Measurements from ENCODE around the gene PPEF2. TPM values are rescaled to one million over a fixed set of nuclear protein-coding genes. Genes with fewer than 3 reads are reported as not detected.

The PPEF2 gene
- total and polyA plus RNA-seq, 2 experiments from 2014 or later, result not detected

GRCh38 chr4:75939890-75940691 lies 37.8 kb upstream of the PPEF2 start:
- Histone ChIP-seq H3K36me3 (ENCODE audit: insufficient read depth) (no peaks in the 10 kb centered on the region), H2AFZ (peak overlapping the region; percentile 99), H3K4me2 (peak overlapping the region; percentile 96), H3K4me1 (ENCODE audit: insufficient read depth) (peaks cover 20% of the 10 kb centered on the region; the same call in 1 of the 2 replicates), H3K27me3 (ENCODE audit: insufficient read depth) (no peaks in the 10 kb centered on the region), H3K9me2 (ENCODE audit: insufficient read depth) (no peaks in the 10 kb centered on the region), H4K20me1 (replicated peaks; ENCODE audit: insufficient read depth) (no peaks in the 10 kb centered on the region; the same call in 1 of the 2 replicates), H3K4me3 (peak overlapping the region; percentile 93), H3F3A (replicated peaks; ENCODE audit: low read depth) (peaks cover 13% of the 10 kb centered on the region; the same call in 1 of the 2 replicates), H3K27ac (ENCODE audit: low read depth) (no peak overlapping the region), H3K79me2 (replicated peaks; ENCODE audit: insufficient read depth) (no peaks in the 10 kb centered on the region)
- peak; percentile 75 for ATAC-seq
- peak; percentile 84 for DNase-seq (ENCODE audit: low spot score)
- Mint-ChIP-seq H3K36me3 (ENCODE audit: low read depth) (0 out of 3 replicates have a peak, but pooled peaks cover 3% of the 10 kb centered on the region), H3K9me3 (no peaks in the 10 kb centered on the region), H3K4me1 (peaks cover 24% of the 10 kb centered on the region), H3K27ac (no peak overlapping the region), H3K27me3 (ENCODE audit: insufficient read depth, low read depth, poor library complexity) (peaks cover 12% of the 10 kb centered on the region), H3K4me3 (peak overlapping the region; percentile 92)
- TF ChIP-seq POLR2AphosphoS5 (IDR thresholded peaks at IDR 0.05; ENCODE audit: low read depth), result peak; percentile 79
- no peak for TF ChIP-seq EZH2 (IDR thresholded peaks at IDR 0.05; ENCODE audit: low read depth, unreplicated experiment)
- TF ChIP-seq ZNF114 (CRISPR knock-in tag; IDR thresholded peaks at IDR 0.05), result no peak
- no peak for TF ChIP-seq CTCF (conservative IDR thresholded peaks at IDR 0.05; ENCODE audit: low read depth in 2 of 2)

GRCh38 chr4:75935628-75936027 lies 33.4 kb upstream of the PPEF2 start:
- no peak for ATAC-seq
- no peaks in the 10 kb centered on the region for H3K36me3 ChIP-seq (ENCODE audit: insufficient read depth)
- no peak overlapping the region for H2AFZ ChIP-seq
- H3K27ac ChIP-seq (ENCODE audit: low read depth), result no peak overlapping the region
- H3K4me1 ChIP-seq (ENCODE audit: insufficient read depth), result peaks cover 10% of the 10 kb centered on the region; the same call in 1 of the 2 replicates
- H3F3A ChIP-seq (replicated peaks; ENCODE audit: low read depth), result peaks cover 5% of the 10 kb centered on the region; the same call in 1 of the 2 replicates
- Mint-ChIP-seq H3K9me3 (no peaks in the 10 kb centered on the region), H3K4me1 (peaks cover 9% of the 10 kb centered on the region), H3K36me3 (ENCODE audit: low read depth) (0 out of 3 replicates have a peak, but pooled peaks cover 3% of the 10 kb centered on the region), H3K27me3 (ENCODE audit: insufficient read depth, low read depth, poor library complexity) (peaks cover 7% of the 10 kb centered on the region), H3K4me3 (no peak overlapping the region), H3K27ac (no peak overlapping the region)
- no peaks in the 10 kb centered on the region for H3K27me3 ChIP-seq (ENCODE audit: insufficient read depth)
- H3K79me2 ChIP-seq (replicated peaks; ENCODE audit: insufficient read depth), result no peaks in the 10 kb centered on the region
- no peak for DNase-seq (ENCODE audit: low spot score)
- no peaks in the 10 kb centered on the region; the same call in 1 of the 2 replicates for H4K20me1 ChIP-seq (replicated peaks; ENCODE audit: insufficient read depth)
- no peak overlapping the region for H3K4me2 ChIP-seq
- no peaks in the 10 kb centered on the region for H3K9me2 ChIP-seq (ENCODE audit: insufficient read depth)
- H3K4me3 ChIP-seq, result no peak overlapping the region
- TF ChIP-seq CTCF (conservative IDR thresholded peaks at IDR 0.05; ENCODE audit: low read depth in 2 of 2) (no peak), EZH2phosphoT487 (IDR thresholded peaks at IDR 0.05; ENCODE audit: unreplicated experiment) (no peak), REST (IDR thresholded peaks at IDR 0.05; ENCODE audit: unreplicated experiment) (no peak), ZNF114 (CRISPR knock-in tag; IDR thresholded peaks at IDR 0.05) (no peak), ZNF331 (CRISPR knock-in tag; IDR thresholded peaks at IDR 0.05; ENCODE audit: low read depth) (no peak), STAT1 (IDR thresholded peaks at IDR 0.05; ENCODE audit: unreplicated experiment) (no peak), ETS1 (IDR thresholded peaks at IDR 0.05) (no peak), POLR2AphosphoS5 (IDR thresholded peaks at IDR 0.05; ENCODE audit: low read depth) (no peak), EZH2 (IDR thresholded peaks at IDR 0.05; ENCODE audit: low read depth, unreplicated experiment) (no peak), CREB1 (CRISPR knock-in tag; IDR thresholded peaks at IDR 0.05; ENCODE audit: low read depth) (no peak), JUNB (IDR thresholded peaks at IDR 0.05; ENCODE audit: unreplicated experiment) (no peak), NANOG (IDR thresholded peaks at IDR 0.05; ENCODE audit: borderline replicate concordance) (no peak)
